Astrocyte (in vitro differentiated cells and primary cell): ENCODE measurements around the gene AGPAT3.

Experiments used
- EZH2 ChIP-seq: IDR thresholded peaks from 2 replicates; pipeline ENCODE4 v1.6.1; 2012; ENCODE audit warnings: mild to moderate bottlenecking, low read length, inconsistent platforms; ENCODE audit not compliant: insufficient read depth
- TF ChIP-seq, protein P1 (sequence below): IDR thresholded peaks from 2 replicates; pipeline ENCODE4 v1.5.1; 2011; ENCODE audit warnings: low read depth, mild to moderate bottlenecking, inconsistent platforms, low read length, moderate library complexity; ENCODE audit not compliant: insufficient read depth

DNA sequence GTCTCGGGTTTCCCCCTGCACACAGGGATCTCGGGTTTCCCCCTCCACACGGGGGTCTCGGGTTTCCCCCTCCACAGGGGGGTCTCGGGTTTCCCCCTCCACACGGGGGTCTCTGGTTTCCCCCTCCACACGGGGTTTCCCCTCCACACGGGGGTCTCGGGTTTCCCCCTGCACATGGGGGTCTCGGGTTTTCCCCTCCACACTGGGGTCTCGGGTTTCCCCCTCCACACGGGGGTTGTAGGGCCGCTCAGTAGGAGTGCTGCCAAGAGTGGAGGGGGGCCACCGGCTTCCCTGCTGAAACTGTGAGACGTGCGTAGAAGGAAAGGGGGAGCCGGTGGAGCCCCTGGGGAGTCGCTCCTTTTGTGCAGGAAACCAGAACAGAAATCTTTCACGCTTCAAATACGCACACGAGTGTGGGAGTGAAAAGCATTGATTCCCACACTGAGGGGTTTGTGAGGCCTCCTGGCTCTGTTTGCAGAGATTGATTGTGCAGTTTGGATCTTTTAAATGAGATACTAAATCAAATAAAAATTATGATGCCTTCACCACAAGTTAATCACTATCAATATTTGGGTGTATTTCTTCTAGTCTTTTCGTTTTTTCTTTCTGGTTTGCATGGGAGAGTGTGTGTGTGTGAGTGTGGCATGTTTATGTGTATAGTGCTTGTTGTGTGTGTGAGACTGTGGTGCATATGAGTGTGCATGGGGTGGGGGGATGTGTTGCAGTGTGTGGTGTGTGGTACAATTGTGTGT, 92.8 kb downstream of the AGPAT3 start:
- TF ChIP-seq, protein P1, sequence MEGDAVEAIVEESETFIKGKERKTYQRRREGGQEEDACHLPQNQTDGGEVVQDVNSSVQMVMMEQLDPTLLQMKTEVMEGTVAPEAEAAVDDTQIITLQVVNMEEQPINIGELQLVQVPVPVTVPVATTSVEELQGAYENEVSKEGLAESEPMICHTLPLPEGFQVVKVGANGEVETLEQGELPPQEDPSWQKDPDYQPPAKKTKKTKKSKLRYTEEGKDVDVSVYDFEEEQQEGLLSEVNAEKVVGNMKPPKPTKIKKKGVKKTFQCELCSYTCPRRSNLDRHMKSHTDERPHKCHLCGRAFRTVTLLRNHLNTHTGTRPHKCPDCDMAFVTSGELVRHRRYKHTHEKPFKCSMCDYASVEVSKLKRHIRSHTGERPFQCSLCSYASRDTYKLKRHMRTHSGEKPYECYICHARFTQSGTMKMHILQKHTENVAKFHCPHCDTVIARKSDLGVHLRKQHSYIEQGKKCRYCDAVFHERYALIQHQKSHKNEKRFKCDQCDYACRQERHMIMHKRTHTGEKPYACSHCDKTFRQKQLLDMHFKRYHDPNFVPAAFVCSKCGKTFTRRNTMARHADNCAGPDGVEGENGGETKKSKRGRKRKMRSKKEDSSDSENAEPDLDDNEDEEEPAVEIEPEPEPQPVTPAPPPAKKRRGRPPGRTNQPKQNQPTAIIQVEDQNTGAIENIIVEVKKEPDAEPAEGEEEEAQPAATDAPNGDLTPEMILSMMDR = no peak
- no peak for TF ChIP-seq EZH2
